H9 (cell line): ENCODE results near the gene FGB. TPM values are rescaled to one million over a fixed set of nuclear protein-coding genes. Genes with fewer than 3 reads are reported as not detected.

Experiments
- DNase-seq: peaks from one replicate; pipeline ENCODE4 v3.0.0-alpha.2; 2017
- H2AFZ ChIP-seq: one replicate; pipeline ENCODE4 v1.6.1; 2013; ENCODE audit warnings: mild to moderate bottlenecking, low read length, control low read depth, moderate library complexity
- H2AK5ac ChIP-seq: 2 replicates; pipeline ENCODE4 v1.6.1; 2013; ENCODE audit warnings: low read length, control low read depth, mixed read lengths; ENCODE audit not compliant: insufficient read length
- H2BK120ac ChIP-seq: one replicate; pipeline ENCODE4 v1.6.1; 2013; ENCODE audit warnings: low read depth, mild to moderate bottlenecking, low read length, control low read depth, inconsistent platforms; ENCODE audit not compliant: poor library complexity, severe bottlenecking
- H2BK12ac ChIP-seq: 2 replicates; pipeline ENCODE4 v1.6.1; 2013; ENCODE audit warnings: low read length, control low read depth, mixed read lengths, low read depth; ENCODE audit not compliant: insufficient read length
- H2BK15ac ChIP-seq: 2 replicates; pipeline ENCODE4 v1.6.1; 2013; ENCODE audit warnings: low read depth, low read length, control low read depth
- H2BK20ac ChIP-seq: one replicate; pipeline ENCODE4 v1.6.1; 2013; ENCODE audit warnings: low read depth, mild to moderate bottlenecking, low read length, control low read depth, inconsistent platforms; ENCODE audit not compliant: poor library complexity, severe bottlenecking
- H2BK5ac ChIP-seq: 2 replicates; pipeline ENCODE4 v1.6.1; 2013; ENCODE audit warnings: low read length, control low read depth, mixed read lengths; ENCODE audit not compliant: insufficient read length
- H3K14ac ChIP-seq: 2 replicates; pipeline ENCODE4 v1.6.1; 2013; ENCODE audit warnings: low read length, control low read depth; ENCODE audit not compliant: insufficient read depth
- H3K18ac ChIP-seq: 2 replicates; pipeline ENCODE4 v1.6.1; 2013; ENCODE audit warnings: low read depth, mild to moderate bottlenecking, mixed read lengths, low read length, control low read depth; ENCODE audit not compliant: insufficient read length
- H3K23ac ChIP-seq: 2 replicates; pipeline ENCODE4 v1.6.1; 2013; ENCODE audit warnings: low read length, control low read depth, mixed read lengths, low read depth; ENCODE audit not compliant: insufficient read length
- H3K23me2 ChIP-seq: 2 replicates; pipeline ENCODE4 v1.6.1; 2013; ENCODE audit warnings: low read depth, mild to moderate bottlenecking, mixed read lengths, low read length, control low read depth; ENCODE audit not compliant: insufficient read length, poor library complexity, severe bottlenecking
- H3K27ac ChIP-seq: 2 replicates; pipeline ENCODE4 v1.5.1; 2013; ENCODE audit warnings: low read length, control low read depth, mixed read lengths, low read depth; ENCODE audit not compliant: insufficient read length
- H3K27me3 ChIP-seq: 2 replicates; pipeline ENCODE4 v1.6.1; 2013; ENCODE audit warnings: low read length, control low read depth, inconsistent platforms; ENCODE audit not compliant: insufficient read depth
- H3K4ac ChIP-seq: 2 replicates; pipeline ENCODE4 v1.6.1; 2013; ENCODE audit warnings: low read depth, mild to moderate bottlenecking, control low read depth, inconsistent platforms, low read length, moderate library complexity
- H3K4me1 ChIP-seq: 2 replicates; pipeline ENCODE4 v1.6.1; 2013; ENCODE audit warnings: low read length, control low read depth, inconsistent platforms; ENCODE audit not compliant: insufficient read depth
- H3K4me2 ChIP-seq: 2 replicates; pipeline ENCODE4 v1.6.1; 2013; ENCODE audit warnings: low read length, control low read depth, mixed read lengths; ENCODE audit not compliant: insufficient read length, insufficient read depth
- H3K56ac ChIP-seq: 2 replicates; pipeline ENCODE4 v1.6.1; 2013; ENCODE audit warnings: low read depth, mild to moderate bottlenecking, mixed read lengths, low read length, control low read depth; ENCODE audit not compliant: insufficient read length
- H3K79me1 ChIP-seq: 2 replicates; pipeline ENCODE4 v1.6.1; 2013; ENCODE audit warnings: low read depth, mild to moderate bottlenecking, moderate library complexity, low read length, control low read depth, inconsistent platforms; ENCODE audit not compliant: insufficient read depth, poor library complexity, severe bottlenecking
- H3K79me2 ChIP-seq: 2 replicates; pipeline ENCODE4 v1.6.1; 2013; ENCODE audit warnings: low read length, control low read depth, inconsistent platforms; ENCODE audit not compliant: insufficient read depth
- H3K9ac ChIP-seq: 2 replicates; pipeline ENCODE4 v1.6.1; 2013; ENCODE audit warnings: low read length, control low read depth, mixed read lengths; ENCODE audit not compliant: insufficient read length; ENCODE audit errors: extremely low read depth
- H3K9me3 ChIP-seq: one replicate; pipeline ENCODE4 v1.6.1; 2013; ENCODE audit warnings: low read depth, low read length, inconsistent platforms; ENCODE audit not compliant: control insufficient read depth
- H3T11ph ChIP-seq: one replicate; pipeline ENCODE4 v1.6.1; 2013; ENCODE audit warnings: mild to moderate bottlenecking, low read length, control low read depth, inconsistent platforms
- H4K20me1 ChIP-seq: one replicate; pipeline ENCODE4 v1.6.1; 2013; ENCODE audit not compliant: control insufficient read depth, insufficient read length, insufficient read depth
- H4K5ac ChIP-seq: 2 replicates; pipeline ENCODE4 v1.6.1; 2013; ENCODE audit warnings: low read depth, mild to moderate bottlenecking, mixed read lengths, low read length, control low read depth; ENCODE audit not compliant: insufficient read length
- H4K8ac ChIP-seq: replicated peaks from 2 replicates; pipeline ENCODE4 v1.6.1; 2013; ENCODE audit warnings: low read length, control low read depth, mixed read lengths, low read depth; ENCODE audit not compliant: insufficient read length
- H4K91ac ChIP-seq: 2 replicates; pipeline ENCODE4 v1.6.1; 2013; ENCODE audit warnings: low read depth, mild to moderate bottlenecking, moderate library complexity, mixed read lengths, low read length, control low read depth; ENCODE audit not compliant: insufficient read length
- H3K27ac Mint-ChIP-seq, 3 experiments: 2 replicates in 2 of 3; 3 replicates in 1 of 3; pipeline ENCODE4 v1.8.0; 2020 to 2021; ENCODE audit warnings: mixed read lengths in 3 of 3, mild to moderate bottlenecking in 1 of 3, moderate library complexity in 1 of 3
- H3K27me3 Mint-ChIP-seq: 2 replicates; pipeline ENCODE4 v1.8.0; 2021; ENCODE audit warnings: low read depth, mild to moderate bottlenecking, moderate library complexity, mixed read lengths
- H3K36me3 Mint-ChIP-seq, 3 experiments: 2 replicates in 2 of 3; 3 replicates in 1 of 3; pipeline ENCODE4 v1.8.0; 2020 to 2021; ENCODE audit warnings: low read depth in 3 of 3, mixed read lengths in 3 of 3; ENCODE audit not compliant: insufficient read depth in 1 of 3
- H3K4me1 Mint-ChIP-seq, 2 experiments: 2 replicates each; pipeline ENCODE4 v1.8.0; 2020; ENCODE audit warnings: mixed read lengths in 2 of 2
- H3K4me3 Mint-ChIP-seq, 2 experiments: 2 replicates in 1 of 2; 3 replicates in 1 of 2; pipeline ENCODE4 v1.8.0; 2020 to 2021; ENCODE audit warnings: mild to moderate bottlenecking in 2 of 2, mixed read lengths in 2 of 2, moderate library complexity in 1 of 2
- H3K9me3 Mint-ChIP-seq, 2 experiments: 2 replicates in 1 of 2; 3 replicates in 1 of 2; pipeline ENCODE4 v1.8.0; 2020; ENCODE audit warnings: mild to moderate bottlenecking in 2 of 2, mixed read lengths in 2 of 2, moderate library complexity in 1 of 2
- total RNA-seq: library from RNA; stranded (reverse); gene quantifications from 2 replicates; pipeline ENCODE4 v1.2.1, GENCODE V29; 2021
- TF ChIP-seq, protein P1 (sequence below): fragments of 200-600 bp; sonication (generic); conservative IDR thresholded peaks from 3 replicates; pipeline ENCODE4 v1.8.0; 2021; ENCODE audit warnings: antibody characterized with exemption, mild to moderate bottlenecking

Gene FGB
- total RNA-seq, 1 experiment from 2014 or later: not detected

DNA sequence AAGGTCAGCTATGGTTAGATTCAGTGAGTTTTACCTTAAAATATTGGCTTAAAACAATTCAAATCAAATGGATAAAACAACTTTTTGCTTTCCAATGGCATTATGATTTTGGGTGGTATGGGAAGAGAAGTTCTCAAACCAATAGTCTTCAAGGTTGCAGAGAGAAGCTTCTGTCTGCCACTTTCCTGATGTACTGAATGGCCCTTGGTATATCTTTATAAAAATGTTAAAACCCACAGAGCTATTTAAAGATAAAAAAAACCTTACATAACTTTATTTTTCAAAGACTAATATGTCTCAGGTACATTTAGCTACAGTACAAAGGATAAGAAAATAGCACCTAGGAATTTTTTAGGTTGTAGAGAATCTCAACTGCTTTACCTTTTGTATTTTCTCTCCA, 20.9 kb downstream of the FGB start:
- Mint-ChIP-seq H3K9me3 (no peaks in the 10 kb centered on the region), H3K36me3 (no peaks in the 10 kb centered on the region), H3K4me1 (no peaks in the 10 kb centered on the region), H3K4me3 (no peak overlapping the region), H3K27me3 (no peaks in the 10 kb centered on the region), H3K27ac (no peak overlapping the region)
- Histone ChIP-seq H2AFZ (no peak overlapping the region), H4K91ac (no peak overlapping the region), H3K27ac (no peak overlapping the region), H4K8ac (no peak overlapping the region), H3T11ph (no peak overlapping the region), H3K27me3 (no peaks in the 10 kb centered on the region), H2BK12ac (no peak overlapping the region), H3K79me1 (no peaks in the 10 kb centered on the region), H2BK120ac (no peak overlapping the region), H3K14ac (no peak overlapping the region), H3K9me3 (no peaks in the 10 kb centered on the region), H3K9ac (no peak overlapping the region), H2BK15ac (no peak overlapping the region), H3K4ac (no peak overlapping the region), H4K20me1 (no peaks in the 10 kb centered on the region), H3K4me1 (no peaks in the 10 kb centered on the region), H2BK5ac (no peak overlapping the region), H3K23me2 (no peaks in the 10 kb centered on the region), H3K23ac (no peak overlapping the region), H2AK5ac (no peak overlapping the region), H3K79me2 (no peaks in the 10 kb centered on the region), H2BK20ac (no peak overlapping the region), H3K4me2 (no peak overlapping the region), H3K56ac (no peak overlapping the region), H3K18ac (no peak overlapping the region), H4K5ac (no peak overlapping the region)
- TF ChIP-seq, protein P1, sequence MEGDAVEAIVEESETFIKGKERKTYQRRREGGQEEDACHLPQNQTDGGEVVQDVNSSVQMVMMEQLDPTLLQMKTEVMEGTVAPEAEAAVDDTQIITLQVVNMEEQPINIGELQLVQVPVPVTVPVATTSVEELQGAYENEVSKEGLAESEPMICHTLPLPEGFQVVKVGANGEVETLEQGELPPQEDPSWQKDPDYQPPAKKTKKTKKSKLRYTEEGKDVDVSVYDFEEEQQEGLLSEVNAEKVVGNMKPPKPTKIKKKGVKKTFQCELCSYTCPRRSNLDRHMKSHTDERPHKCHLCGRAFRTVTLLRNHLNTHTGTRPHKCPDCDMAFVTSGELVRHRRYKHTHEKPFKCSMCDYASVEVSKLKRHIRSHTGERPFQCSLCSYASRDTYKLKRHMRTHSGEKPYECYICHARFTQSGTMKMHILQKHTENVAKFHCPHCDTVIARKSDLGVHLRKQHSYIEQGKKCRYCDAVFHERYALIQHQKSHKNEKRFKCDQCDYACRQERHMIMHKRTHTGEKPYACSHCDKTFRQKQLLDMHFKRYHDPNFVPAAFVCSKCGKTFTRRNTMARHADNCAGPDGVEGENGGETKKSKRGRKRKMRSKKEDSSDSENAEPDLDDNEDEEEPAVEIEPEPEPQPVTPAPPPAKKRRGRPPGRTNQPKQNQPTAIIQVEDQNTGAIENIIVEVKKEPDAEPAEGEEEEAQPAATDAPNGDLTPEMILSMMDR: no peak
- no peak for DNase-seq
